ENCODE data around the gene COX8A.

Gene COX8A

GRCh38 chr11:64015935-64016845 is 41.8 kb downstream of the COX8A start:
- H3K9me3 ChIP-seq (ENCODE audit: control insufficient read depth, low read length) = no peaks in the 10 kb centered on the region
- no peak overlapping the region for H3K4me3 ChIP-seq (ENCODE audit: low read length)
- H3K36me3 ChIP-seq (ENCODE audit: control insufficient read depth, insufficient read depth, low read length, severe bottlenecking) = no peaks in the 10 kb centered on the region
- H3K27me3 ChIP-seq (replicated peaks; ENCODE audit: control insufficient read depth, insufficient read depth, low read length) = peaks cover 6% of the 10 kb centered on the region
- no peak for DNase-seq (ENCODE audit: low read depth)
- H3K9ac ChIP-seq (ENCODE audit: low read length) = no peak overlapping the region
- no peaks in the 10 kb centered on the region for H3K4me1 ChIP-seq (ENCODE audit: control insufficient read depth, insufficient read depth, low read length)

- H3K36me3 ChIP-seq (ENCODE audit: control insufficient read depth, insufficient read depth, low read length, severe bottlenecking) = no peaks in the 10 kb centered on the region
- peaks cover 6% of the 10 kb centered on the region for H3K27me3 ChIP-seq (replicated peaks; ENCODE audit: control insufficient read depth, insufficient read depth, low read length)
- no peaks in the 10 kb centered on the region for H3K9me3 ChIP-seq (ENCODE audit: control insufficient read depth, low read length)
- H3K4me1 ChIP-seq (ENCODE audit: control insufficient read depth, insufficient read depth, low read length) = no peaks in the 10 kb centered on the region
- DNase-seq (ENCODE audit: low read depth) = no peak
- H3K4me3 ChIP-seq (ENCODE audit: low read length) = no peak overlapping the region
- no peak overlapping the region for H3K9ac ChIP-seq (ENCODE audit: low read length)
Observed at GRCh38 chr11:64017945-64018224, 43.5 kb downstream of the COX8A start.

GRCh38 chr11:64018310-64018709 is 43.9 kb downstream of the COX8A start:
- no peaks in the 10 kb centered on the region for H3K9me3 ChIP-seq (ENCODE audit: control insufficient read depth, low read length)
- H3K27me3 ChIP-seq (replicated peaks; ENCODE audit: control insufficient read depth, insufficient read depth, low read length) = peaks cover 6% of the 10 kb centered on the region
- no peak overlapping the region for H3K9ac ChIP-seq (ENCODE audit: low read length)
- no peak for DNase-seq (ENCODE audit: low read depth)
- no peaks in the 10 kb centered on the region for H3K36me3 ChIP-seq (ENCODE audit: control insufficient read depth, insufficient read depth, low read length, severe bottlenecking)
- no peak overlapping the region for H3K4me3 ChIP-seq (ENCODE audit: low read length)
- no peaks in the 10 kb centered on the region for H3K4me1 ChIP-seq (ENCODE audit: control insufficient read depth, insufficient read depth, low read length)

- H3K9ac ChIP-seq (ENCODE audit: low read length) = no peak overlapping the region
- H3K27me3 ChIP-seq (replicated peaks; ENCODE audit: control insufficient read depth, insufficient read depth, low read length) = peaks cover 6% of the 10 kb centered on the region
- no peak for DNase-seq (ENCODE audit: low read depth)
- H3K36me3 ChIP-seq (ENCODE audit: control insufficient read depth, insufficient read depth, low read length, severe bottlenecking) = no peaks in the 10 kb centered on the region
- H3K4me1 ChIP-seq (ENCODE audit: control insufficient read depth, insufficient read depth, low read length) = no peaks in the 10 kb centered on the region
- no peak overlapping the region for H3K4me3 ChIP-seq (ENCODE audit: low read length)
- H3K9me3 ChIP-seq (ENCODE audit: control insufficient read depth, low read length) = no peaks in the 10 kb centered on the region
Observed at GRCh38 chr11:64019106-64020037, 45.0 kb downstream of the COX8A start.

- Histone ChIP-seq H3K9me3 (ENCODE audit: control insufficient read depth, low read length) (no peaks in the 10 kb centered on the region), H3K4me1 (ENCODE audit: control insufficient read depth, insufficient read depth, low read length) (no peaks in the 10 kb centered on the region), H3K4me3 (ENCODE audit: low read length) (no peak overlapping the region), H3K27me3 (replicated peaks; ENCODE audit: control insufficient read depth, insufficient read depth, low read length) (peaks cover 7% of the 10 kb centered on the region), H3K36me3 (ENCODE audit: control insufficient read depth, insufficient read depth, low read length, severe bottlenecking) (no peaks in the 10 kb centered on the region), H3K9ac (ENCODE audit: low read length) (no peak overlapping the region)
- no peak for DNase-seq (ENCODE audit: low read depth)
Observed at GRCh38 chr11:64020976-64021756, 46.7 kb downstream of the COX8A start.

- Histone ChIP-seq H3K36me3 (ENCODE audit: control insufficient read depth, insufficient read depth, low read length, severe bottlenecking) (no peaks in the 10 kb centered on the region), H3K4me1 (ENCODE audit: control insufficient read depth, insufficient read depth, low read length) (no peaks in the 10 kb centered on the region), H3K4me3 (ENCODE audit: low read length) (no peak overlapping the region), H3K9ac (ENCODE audit: low read length) (no peak overlapping the region), H3K27me3 (replicated peaks; ENCODE audit: control insufficient read depth, insufficient read depth, low read length) (peaks cover 11% of the 10 kb centered on the region), H3K9me3 (ENCODE audit: control insufficient read depth, low read length) (no peaks in the 10 kb centered on the region)
- no peak for DNase-seq (ENCODE audit: low read depth)
Observed at GRCh38 chr11:64021757-64022093, 47.3 kb downstream of the COX8A start.

GRCh38 chr11:64022125-64022784 is 47.8 kb downstream of the COX8A start:
- H3K36me3 ChIP-seq (ENCODE audit: control insufficient read depth, insufficient read depth, low read length, severe bottlenecking) = no peaks in the 10 kb centered on the region
- no peaks in the 10 kb centered on the region for H3K4me1 ChIP-seq (ENCODE audit: control insufficient read depth, insufficient read depth, low read length)
- H3K27me3 ChIP-seq (replicated peaks; ENCODE audit: control insufficient read depth, insufficient read depth, low read length) = peaks cover 14% of the 10 kb centered on the region
- H3K4me3 ChIP-seq (ENCODE audit: low read length) = no peak overlapping the region
- H3K9me3 ChIP-seq (ENCODE audit: control insufficient read depth, low read length) = no peaks in the 10 kb centered on the region
- H3K9ac ChIP-seq (ENCODE audit: low read length) = no peak overlapping the region
- DNase-seq (ENCODE audit: low read depth) = no peak

- Histone ChIP-seq H3K36me3 (ENCODE audit: control insufficient read depth, insufficient read depth, low read length, severe bottlenecking) (no peaks in the 10 kb centered on the region), H3K27me3 (replicated peaks; ENCODE audit: control insufficient read depth, insufficient read depth, low read length) (peaks cover 21% of the 10 kb centered on the region), H3K4me3 (ENCODE audit: low read length) (no peak overlapping the region), H3K4me1 (ENCODE audit: control insufficient read depth, insufficient read depth, low read length) (peaks cover 2% of the 10 kb centered on the region), H3K9me3 (ENCODE audit: control insufficient read depth, low read length) (no peaks in the 10 kb centered on the region), H3K9ac (ENCODE audit: low read length) (no peak overlapping the region)
- no peak for DNase-seq (ENCODE audit: low read depth)
Observed at GRCh38 chr11:64023712-64024710, 49.6 kb downstream of the COX8A start.

GRCh38 chr11:64025205-64025604 is 50.8 kb downstream of the COX8A start:
- no peaks in the 10 kb centered on the region for H3K9me3 ChIP-seq (ENCODE audit: control insufficient read depth, low read length)
- DNase-seq (ENCODE audit: low read depth) = no peak
- H3K4me3 ChIP-seq (ENCODE audit: low read length) = no peak overlapping the region
- no peaks in the 10 kb centered on the region for H3K36me3 ChIP-seq (ENCODE audit: control insufficient read depth, insufficient read depth, low read length, severe bottlenecking)
- H3K27me3 ChIP-seq (replicated peaks; ENCODE audit: control insufficient read depth, insufficient read depth, low read length) = peaks cover 15% of the 10 kb centered on the region
- H3K4me1 ChIP-seq (ENCODE audit: control insufficient read depth, insufficient read depth, low read length) = peaks cover 2% of the 10 kb centered on the region
- no peak overlapping the region for H3K9ac ChIP-seq (ENCODE audit: low read length)
